ENCODE measurements around the gene FARSA. TPM values are rescaled to one million over a fixed set of nuclear protein-coding genes. Genes with fewer than 3 reads are reported as not detected.

The FARSA gene
- total and polyA plus RNA-seq, 10 of the 15 experiments (the other 5 are each of a cell fraction or from before 2014, with no cell fraction given), result 20.3 to 212 (median 76.4) TPM

DNA sequence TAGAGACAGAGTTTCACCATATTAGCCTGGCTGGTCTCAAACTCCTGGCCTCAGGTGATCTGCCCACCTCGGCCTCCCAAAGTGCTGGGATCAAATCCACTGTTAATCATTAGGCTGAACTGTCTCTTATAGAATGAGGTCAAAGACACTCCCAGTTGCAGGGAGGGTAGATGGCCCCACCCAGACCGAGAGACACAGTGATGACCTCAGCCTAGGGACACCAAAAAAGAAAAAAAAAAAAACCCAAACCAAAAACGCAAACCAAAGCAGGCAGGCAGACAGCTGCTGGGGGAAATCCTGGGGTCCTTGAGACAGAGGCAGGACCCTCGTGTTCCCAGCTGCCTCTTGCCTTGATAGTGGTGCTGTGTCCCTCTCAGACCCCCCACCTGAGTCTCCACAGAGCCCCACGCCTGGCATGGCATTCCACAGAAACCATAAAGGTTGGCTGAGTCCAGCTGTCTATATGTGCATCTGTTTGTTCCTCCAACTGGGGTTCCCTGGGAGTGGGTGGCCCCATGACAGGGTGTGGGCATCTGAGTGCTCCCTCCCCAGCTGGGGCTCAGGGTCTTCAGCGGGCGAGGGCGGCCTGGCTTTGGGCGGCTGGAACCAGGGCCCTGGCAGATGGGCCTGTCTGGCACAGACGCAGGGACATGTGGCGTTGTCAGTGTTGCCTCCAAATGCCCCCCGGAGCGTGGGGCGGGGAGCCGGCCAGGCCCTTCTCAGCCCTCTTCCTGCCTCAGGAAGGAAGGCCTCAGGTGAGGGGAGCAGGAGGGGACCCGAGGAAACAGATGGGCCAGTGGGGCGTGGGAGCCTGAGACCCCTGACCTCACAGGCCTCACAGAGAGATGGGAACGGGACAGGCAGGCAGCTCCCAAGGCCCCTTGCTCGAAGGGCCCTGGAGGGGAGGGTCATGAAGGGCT lies 41.0 kb upstream of the FARSA start:
- ChIA-PET SMC1A (ENCODE audit: uncharacterized antibody, unreplicated experiment) (interaction anchor here (0.6 to 1.6 kb wide), 2 partner anchors 9 to 32 kb away, joined by 3 to 4 read pairs; no protein-coding TSS in a partner anchor), RAD21 (ENCODE audit: unreplicated experiment) (interaction anchor here (1.6 to 5.0 kb wide), 2 partner anchors 9 to 87 kb away, joined by 6 to 49 read pairs; no protein-coding TSS in a partner anchor), POLR2A (interaction anchor here (0.6 to 0.7 kb wide), 3 partner anchors 9 to 999 kb away, joined by 3 read pairs; no protein-coding TSS in a partner anchor), CTCF (interaction anchor here (0.6 to 13.5 kb wide), 7 partner anchors 9 to 153 kb away, joined by 3 to 247 read pairs (median 25); no protein-coding TSS in a partner anchor)
- H3K9me3 ChIP-seq (replicated peaks; ENCODE audit: control insufficient read depth, insufficient read depth, low read length), result no peaks in the 10 kb centered on the region
- DNase-seq (ENCODE audit: low read depth, low spot score) (no peak), ATAC-seq (peak; percentile 68), FAIRE-seq (no peak)
- TF ChIP-seq ATF7 (IDR thresholded peaks at IDR 0.05; ENCODE audit: low read depth) (peak; percentile 37; the same call in 1 of the 2 replicates), SRF (IDR thresholded peaks at IDR 0.05; ENCODE audit: low read depth in 2 of 2, low read length in 2 of 2) (no peak), LARP7 (IDR thresholded peaks at IDR 0.05) (no peak)
- no TSS peak for BruUV-seq (replicated peaks)
- H3K4me3 ChIP-seq, result no peak overlapping the region
- in situ Hi-C loops (cut with MboI), result loop anchor here (5.0 to 10.0 kb wide), 2 partner anchors 118 to 290 kb away; no protein-coding TSS in a partner anchor
- 16% methylated on average over 18 of the region's 19 CpGs for WGBS (ENCODE audit: insufficient coverage, insufficient replicate concordance, low lambda C conversion rate, missing lambda C conversion rate)
- no peak overlapping the region for H3K4me2 ChIP-seq (ENCODE audit: control insufficient read depth, insufficient read depth)
- no peaks in the 10 kb centered on the region for H3K4me1 ChIP-seq (ENCODE audit: control insufficient read depth, insufficient read depth, low read length)
- H3K36me3 ChIP-seq (ENCODE audit: control insufficient read depth in 2 of 2, insufficient read depth in 2 of 2, low read length in 1 of 2), result no peaks in the 10 kb centered on the region
- H2AFZ ChIP-seq (ENCODE audit: control insufficient read depth, low read depth, low read length), result no peak overlapping the region
- intact Hi-C loops (cut with micrococcal nuclease; ENCODE audit: unreplicated experiment), result loop anchor here (5.0 kb wide), 3 partner anchors 58 to 303 kb away; no protein-coding TSS in a partner anchor
- no peaks in the 10 kb centered on the region for H3K27me3 ChIP-seq (replicated peaks in 1 of 2; ENCODE audit: control insufficient read depth in 2 of 2, insufficient read depth in 2 of 2, low read length in 1 of 2)
- H3K9ac ChIP-seq (ENCODE audit: control insufficient read depth, insufficient read depth, low read length), result no peak overlapping the region
- no peaks in the 10 kb centered on the region for H4K20me1 ChIP-seq (ENCODE audit: control insufficient read depth, insufficient read depth)
- no peak overlapping the region for H3K27ac ChIP-seq (ENCODE audit: control insufficient read depth, insufficient read depth)
- H3K79me2 ChIP-seq (ENCODE audit: control insufficient read depth, insufficient read depth, low read length), result no peaks in the 10 kb centered on the region

GRCh38 chr19:12973236-12973635 lies 39.7 kb upstream of the FARSA start:
- 62% methylated on average over 16 of the region's 16 CpGs for WGBS (ENCODE audit: insufficient coverage, insufficient replicate concordance, low lambda C conversion rate, missing lambda C conversion rate)
- ATAC-seq, result no peak
- Histone ChIP-seq H3K4me3 (no peak overlapping the region), H3K27ac (ENCODE audit: control insufficient read depth, insufficient read depth) (no peak overlapping the region), H3K9ac (ENCODE audit: control insufficient read depth, insufficient read depth, low read length) (no peak overlapping the region), H3K36me3 (ENCODE audit: control insufficient read depth in 2 of 2, insufficient read depth in 2 of 2, low read length in 1 of 2) (no peaks in the 10 kb centered on the region), H3K4me1 (ENCODE audit: control insufficient read depth, insufficient read depth, low read length) (no peaks in the 10 kb centered on the region), H3K79me2 (ENCODE audit: control insufficient read depth, insufficient read depth, low read length) (no peaks in the 10 kb centered on the region), H3K9me3 (replicated peaks; ENCODE audit: control insufficient read depth, insufficient read depth, low read length) (no peaks in the 10 kb centered on the region), H3K4me2 (ENCODE audit: control insufficient read depth, insufficient read depth) (no peak overlapping the region), H4K20me1 (ENCODE audit: control insufficient read depth, insufficient read depth) (no peaks in the 10 kb centered on the region), H2AFZ (ENCODE audit: control insufficient read depth, low read depth, low read length) (no peak overlapping the region), H3K27me3 (replicated peaks in 1 of 2; ENCODE audit: control insufficient read depth in 2 of 2, insufficient read depth in 2 of 2, low read length in 1 of 2) (no peaks in the 10 kb centered on the region)
- intact Hi-C loops (cut with micrococcal nuclease; ENCODE audit: unreplicated experiment) (no loop called here), in situ Hi-C loops (cut with MboI) (loop anchor here (10.0 kb wide), 1 partner anchor 292 kb away; no protein-coding TSS in a partner anchor)
- no peak for FAIRE-seq
- CTCF ChIA-PET, result interaction anchor here (0.7 to 13.5 kb wide), 6 partner anchors 8 to 131 kb away, joined by 3 to 247 read pairs (median 32); no protein-coding TSS in a partner anchor
- no peak for DNase-seq (ENCODE audit: low read depth, low spot score)
- SMC1A ChIA-PET (ENCODE audit: uncharacterized antibody, unreplicated experiment), result interaction anchor here (1.6 kb wide), 1 partner anchor 8 kb away, joined by 4 read pairs; no protein-coding TSS in a partner anchor
- BruUV-seq (replicated peaks), result no TSS peak
- POLR2A ChIA-PET, result no interaction called here
- RAD21 ChIA-PET (ENCODE audit: unreplicated experiment), result interaction anchor here (5.0 kb wide), 1 partner anchor 88 kb away, joined by 49 read pairs; no protein-coding TSS in a partner anchor
- TF ChIP-seq NR2C2 (IDR thresholded peaks at IDR 0.05; ENCODE audit: borderline replicate concordance, control insufficient read depth, insufficient read length, low read depth) (no peak), FOS (IDR thresholded peaks at IDR 0.05; ENCODE audit: borderline replicate concordance, extremely low read depth, insufficient read length) (no peak), IRF4 (IDR thresholded peaks at IDR 0.05; ENCODE audit: low read depth, low read length) (no peak), SREBF1 (IDR thresholded peaks at IDR 0.05; ENCODE audit: low read length) (no peak), E2F4 (IDR thresholded peaks at IDR 0.05; ENCODE audit: low read depth, low read length) (no peak), IKZF2 (IDR thresholded peaks at IDR 0.05) (no peak), MTA3 (IDR thresholded peaks at IDR 0.05; ENCODE audit: borderline replicate concordance, low read length) (no peak), YY1 (IDR thresholded peaks at IDR 0.05; ENCODE audit: low read depth, low read length) (no peak), CREM (IDR thresholded peaks at IDR 0.05; ENCODE audit: low read depth) (no peak), GABPA (IDR thresholded peaks at IDR 0.05; ENCODE audit: low read depth) (no peak), SMARCA5 (IDR thresholded peaks at IDR 0.05) (no peak), LARP7 (IDR thresholded peaks at IDR 0.05) (no peak)

Data from GM12878 (cell line).